ENCODE measurements around the gene LIX1L. TPM values are rescaled to one million over a fixed set of nuclear protein-coding genes. Genes with fewer than 3 reads are reported as not detected.

LIX1L gene
- total and polyA plus RNA-seq, 2 experiments from 2014 or later = 39.2 to 46.4 TPM

DNA sequence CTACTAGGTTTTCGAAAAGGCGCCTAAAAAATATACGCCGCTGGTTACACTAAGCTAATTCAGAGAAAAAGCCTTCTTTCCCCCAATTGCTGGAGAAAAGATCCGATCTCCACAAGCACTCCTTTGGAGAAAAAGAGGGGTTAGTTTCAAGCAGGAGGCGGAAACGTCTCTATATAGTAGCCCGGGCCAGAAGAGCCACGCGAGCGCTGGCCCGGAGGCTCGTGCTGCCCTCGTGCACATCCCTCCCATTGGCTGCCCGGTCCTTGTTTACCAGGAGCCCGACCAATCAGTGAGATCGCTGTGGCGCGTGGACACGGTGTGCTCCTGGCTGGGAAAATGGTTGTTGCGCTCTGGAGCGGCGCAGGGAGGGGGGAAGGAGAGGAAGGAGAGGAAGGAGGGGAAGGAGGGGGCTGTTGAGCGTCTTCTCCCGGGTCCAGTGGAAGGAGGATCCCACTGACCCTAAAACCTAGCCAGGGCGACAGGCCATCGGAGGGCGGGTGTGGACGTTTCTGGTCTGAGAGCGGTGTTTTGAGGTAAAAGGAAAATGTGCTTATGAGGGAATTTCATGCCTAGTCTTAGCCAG is 38.7 kb upstream of the LIX1L start, which contains the start of gene TXNIP:
Gene TXNIP (minus strand): TSS at position 147 of the 583 bp plus-strand sequence. CDS start 313 bp downstream, outside the sequence.
- peak within 1 kb of the TSS; percentile 98 for H3K4me3 ChIP-seq
- peak within 1 kb of the TSS; percentile 92 for H3K27ac ChIP-seq
- H3K4me1 ChIP-seq (ENCODE audit: low read depth) = peaks cover 36% of the 10 kb centered on the region
- TF ChIP-seq, protein P1, sequence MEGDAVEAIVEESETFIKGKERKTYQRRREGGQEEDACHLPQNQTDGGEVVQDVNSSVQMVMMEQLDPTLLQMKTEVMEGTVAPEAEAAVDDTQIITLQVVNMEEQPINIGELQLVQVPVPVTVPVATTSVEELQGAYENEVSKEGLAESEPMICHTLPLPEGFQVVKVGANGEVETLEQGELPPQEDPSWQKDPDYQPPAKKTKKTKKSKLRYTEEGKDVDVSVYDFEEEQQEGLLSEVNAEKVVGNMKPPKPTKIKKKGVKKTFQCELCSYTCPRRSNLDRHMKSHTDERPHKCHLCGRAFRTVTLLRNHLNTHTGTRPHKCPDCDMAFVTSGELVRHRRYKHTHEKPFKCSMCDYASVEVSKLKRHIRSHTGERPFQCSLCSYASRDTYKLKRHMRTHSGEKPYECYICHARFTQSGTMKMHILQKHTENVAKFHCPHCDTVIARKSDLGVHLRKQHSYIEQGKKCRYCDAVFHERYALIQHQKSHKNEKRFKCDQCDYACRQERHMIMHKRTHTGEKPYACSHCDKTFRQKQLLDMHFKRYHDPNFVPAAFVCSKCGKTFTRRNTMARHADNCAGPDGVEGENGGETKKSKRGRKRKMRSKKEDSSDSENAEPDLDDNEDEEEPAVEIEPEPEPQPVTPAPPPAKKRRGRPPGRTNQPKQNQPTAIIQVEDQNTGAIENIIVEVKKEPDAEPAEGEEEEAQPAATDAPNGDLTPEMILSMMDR (IDR thresholded peaks at IDR 0.05; ENCODE audit: low read depth, low read length) = no peak
- no peaks in the 10 kb centered on the region for H3K27me3 ChIP-seq
- no peaks in the 10 kb centered on the region for H3K9me3 ChIP-seq (ENCODE audit: low read depth)
- peaks cover 30% of the 10 kb centered on the region for H3K36me3 ChIP-seq
- DNase-seq (ENCODE audit: low read depth in 1 of 2, low spot score in 1 of 2) = peak; percentile 99

DNA sequence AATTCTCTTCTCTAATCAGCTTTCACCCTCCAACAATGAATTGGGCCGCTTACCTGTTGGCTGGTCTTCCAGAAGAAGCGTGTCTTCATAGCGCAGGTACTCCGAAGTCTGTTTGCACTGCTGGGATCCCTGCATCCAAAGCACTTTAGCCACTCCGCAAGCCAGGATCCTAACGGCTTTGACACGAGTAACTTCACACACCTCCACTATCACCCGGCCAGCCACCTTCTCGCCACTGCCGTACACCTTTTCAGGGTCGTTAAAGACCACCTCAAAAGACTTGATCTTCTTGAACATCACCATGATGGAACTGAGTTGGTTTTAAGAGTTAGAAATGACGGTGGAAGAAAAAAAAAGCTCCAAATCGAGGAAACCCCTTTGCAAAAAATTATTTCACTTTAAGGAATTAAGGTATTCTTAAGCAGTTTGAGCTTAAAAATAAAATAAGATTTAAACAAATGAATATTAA is 38.2 kb upstream of the LIX1L start:
- H3K36me3 ChIP-seq = peaks cover 30% of the 10 kb centered on the region
- H3K9me3 ChIP-seq (ENCODE audit: low read depth) = no peaks in the 10 kb centered on the region
- H3K4me3 ChIP-seq = peak overlapping the region; percentile 98
- H3K27ac ChIP-seq = peak overlapping the region; percentile 92
- H3K27me3 ChIP-seq = no peaks in the 10 kb centered on the region
- TF ChIP-seq, protein P1 (IDR thresholded peaks at IDR 0.05; ENCODE audit: low read depth, low read length) = no peak
- DNase-seq (ENCODE audit: low read depth in 1 of 2, low spot score in 1 of 2) = peak in 1 of 2 donors; percentile 39
- peaks cover 36% of the 10 kb centered on the region for H3K4me1 ChIP-seq (ENCODE audit: low read depth)

DNA sequence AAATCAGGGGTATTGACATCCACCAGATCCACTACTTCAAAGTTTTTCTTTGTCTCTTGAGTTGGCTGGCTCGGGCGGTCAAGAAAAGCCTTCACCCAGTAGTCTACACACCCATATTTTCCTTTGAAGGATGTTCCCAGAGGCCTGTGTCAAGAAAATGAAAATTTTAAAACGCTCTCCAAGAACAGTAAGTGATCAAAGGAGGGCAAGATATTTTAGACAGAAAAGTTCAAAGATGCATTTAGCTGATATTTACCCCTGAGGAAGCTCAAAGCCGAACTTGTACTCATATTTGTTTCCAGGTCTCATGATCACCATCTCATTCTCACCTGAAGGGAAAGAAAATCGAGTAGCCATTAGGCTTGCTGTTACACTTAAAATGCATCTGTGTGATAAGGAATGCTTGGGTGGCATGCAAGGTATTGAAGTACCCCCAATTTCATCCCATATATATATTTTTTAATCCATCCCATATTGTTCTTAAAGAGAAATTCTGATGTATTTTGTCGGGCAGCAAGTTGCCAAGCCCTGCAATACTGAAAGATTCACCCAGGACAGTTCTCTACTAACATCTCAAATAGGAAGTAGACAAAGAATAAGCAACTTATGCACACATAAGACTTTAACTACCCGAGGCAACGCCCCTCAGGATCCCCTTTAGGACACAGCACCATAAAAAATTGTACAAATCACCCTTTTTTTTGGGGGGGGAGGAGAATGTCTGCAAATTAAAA is 37.5 kb upstream of the LIX1L start:
- H3K27ac ChIP-seq = peak overlapping the region; percentile 92

DNA sequence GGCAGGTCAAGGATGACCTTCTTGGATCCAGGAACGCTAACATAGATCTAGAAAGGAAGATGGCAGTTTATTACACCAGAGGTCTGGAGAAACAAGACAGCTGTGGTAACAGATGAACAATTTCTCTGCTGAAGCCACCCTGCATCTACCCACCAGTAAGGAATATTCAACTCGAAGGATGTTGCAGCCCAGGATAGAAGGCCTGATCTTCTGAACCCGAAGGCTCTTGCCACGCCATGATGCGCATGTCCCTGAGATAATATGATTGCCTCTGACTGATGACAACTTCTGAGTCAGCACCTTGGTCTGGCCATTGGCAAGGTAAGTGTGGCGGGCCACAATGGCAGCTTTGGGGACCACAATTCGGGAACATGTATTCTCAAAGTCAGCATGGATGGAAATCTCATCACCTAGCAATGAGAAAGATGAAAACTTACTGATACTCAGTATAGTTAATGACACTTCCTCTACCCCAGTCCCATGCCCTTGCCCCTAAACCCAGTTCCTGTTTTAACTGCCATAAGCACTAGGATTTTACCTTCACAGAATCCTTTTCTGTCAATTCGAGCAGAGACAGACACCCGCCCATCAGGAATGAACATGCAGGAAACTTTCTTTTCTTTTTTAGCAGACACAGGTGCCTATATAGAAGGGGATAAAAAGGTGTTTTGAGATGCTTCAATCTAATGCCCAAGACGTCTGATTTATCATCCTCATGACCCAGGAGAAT is 36.7 kb upstream of the LIX1L start:
- peaks cover 30% of the 10 kb centered on the region for H3K36me3 ChIP-seq
- no peak for DNase-seq (ENCODE audit: low read depth in 1 of 2, low spot score in 1 of 2)
- TF ChIP-seq, protein P1 (IDR thresholded peaks at IDR 0.05; ENCODE audit: low read depth, low read length) = no peak
- peak overlapping the region; percentile 92 for H3K27ac ChIP-seq
- no peaks in the 10 kb centered on the region for H3K27me3 ChIP-seq
- H3K9me3 ChIP-seq (ENCODE audit: low read depth) = no peaks in the 10 kb centered on the region
- H3K4me3 ChIP-seq = peak overlapping the region; percentile 98
- peaks cover 32% of the 10 kb centered on the region for H3K4me1 ChIP-seq (ENCODE audit: low read depth)

More for the DNA sequence above, 37.5 kb upstream of the LIX1L start:
- H3K4me1 ChIP-seq (ENCODE audit: low read depth) = peaks cover 36% of the 10 kb centered on the region
- H3K27me3 ChIP-seq = no peaks in the 10 kb centered on the region
- H3K9me3 ChIP-seq (ENCODE audit: low read depth) = no peaks in the 10 kb centered on the region
- DNase-seq (ENCODE audit: low read depth in 1 of 2, low spot score in 1 of 2) = no peak
- peak overlapping the region; percentile 98 for H3K4me3 ChIP-seq
- peaks cover 30% of the 10 kb centered on the region for H3K36me3 ChIP-seq
- TF ChIP-seq, protein P1 (IDR thresholded peaks at IDR 0.05; ENCODE audit: low read depth, low read length) = no peak

DNA sequence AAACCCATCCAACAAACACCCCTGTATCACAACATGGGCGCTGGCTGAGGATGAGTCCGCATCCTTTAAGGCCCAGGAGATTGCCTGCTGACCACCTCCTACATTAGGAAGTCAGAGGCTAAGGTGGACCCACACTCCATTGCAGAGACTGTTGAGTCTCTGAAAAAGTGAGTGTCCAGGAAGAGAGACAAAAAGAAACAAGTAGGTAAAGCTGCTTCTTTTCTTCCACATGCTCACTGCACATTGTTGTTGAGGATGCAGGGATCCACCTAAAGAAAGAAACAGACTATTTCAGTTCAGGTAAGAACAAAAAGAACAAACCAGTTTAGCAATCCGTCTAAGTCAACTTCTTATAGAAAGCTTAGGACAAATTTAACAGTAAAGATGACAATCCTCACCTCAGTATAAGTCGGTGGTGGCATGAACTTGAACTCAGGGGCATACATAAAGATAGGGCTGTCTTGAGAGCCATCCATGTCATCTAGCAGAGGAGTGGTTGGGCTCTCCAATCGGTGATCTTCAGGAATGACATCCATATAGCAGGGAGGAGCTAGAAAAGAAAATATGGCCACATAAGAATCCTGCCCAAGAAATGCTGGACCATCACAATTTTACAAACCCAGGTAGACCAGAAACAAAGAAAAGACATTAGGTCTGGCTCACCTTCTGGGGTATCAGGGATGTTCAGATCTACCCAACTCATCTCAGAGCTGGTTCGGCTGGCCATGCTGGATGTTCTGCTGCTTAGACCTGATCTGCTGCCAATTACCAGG is 36.0 kb upstream of the LIX1L start:
- TF ChIP-seq, protein P1 (IDR thresholded peaks at IDR 0.05; ENCODE audit: low read depth, low read length) = no peak
- Histone ChIP-seq H3K4me1 (ENCODE audit: low read depth) (peaks cover 28% of the 10 kb centered on the region), H3K27ac (peak overlapping the region; percentile 92), H3K27me3 (no peaks in the 10 kb centered on the region), H3K36me3 (peaks cover 30% of the 10 kb centered on the region), H3K4me3 (peak overlapping the region; percentile 98), H3K9me3 (ENCODE audit: low read depth) (no peaks in the 10 kb centered on the region)
- no peak for DNase-seq (ENCODE audit: low read depth in 1 of 2, low spot score in 1 of 2)

Measured in cardiac muscle cell (in vitro differentiated cells and primary cell).